ENCODE results near the gene FOXB1. TPM values are rescaled to one million over a fixed set of nuclear protein-coding genes. Genes with fewer than 3 reads are reported as not detected.
A peak's percentile ranks its signal among the peaks of the same experiment; 100 is the strongest.

Gene FOXB1
- polyA plus RNA-seq, 1 donor (not counting 4 experiments of a cell fraction or from before 2014, with no cell fraction given) = not detected

- Histone ChIP-seq H3K79me2 (ENCODE audit: control insufficient read depth, insufficient read depth, low read length) (no peaks in the 10 kb centered on the region), H3K4me1 (ENCODE audit: control insufficient read depth, extremely low read depth, insufficient read depth, low read length) (peaks cover 14% of the 10 kb centered on the region), H3K9ac (ENCODE audit: control insufficient read depth, extremely low read depth, insufficient read depth, low read length) (no peak overlapping the region), H3K4me3 (ENCODE audit: control insufficient read depth in 2 of 3, extremely low read depth in 1 of 3, insufficient read depth in 2 of 3, low read depth in 1 of 3, low read length in 3 of 3) (no peak overlapping the region), H3K9me3 (ENCODE audit: control insufficient read depth, low read depth, low read length) (no peaks in the 10 kb centered on the region), H3K27me3 (ENCODE audit: control insufficient read depth, extremely low read depth, insufficient read depth, low read length) (peaks cover 81% of the 10 kb centered on the region), H3K27ac (ENCODE audit: control insufficient read depth, insufficient read depth, low read length) (no peak overlapping the region), H3K4me2 (ENCODE audit: control insufficient read depth, extremely low read depth, insufficient read depth, low read depth, low read length) (no peak overlapping the region), H3K36me3 (ENCODE audit: control insufficient read depth in 2 of 2, extremely low read depth in 1 of 2, insufficient read depth in 2 of 2, low read length in 2 of 2) (no peaks in the 10 kb centered on the region), H3K9me1 (ENCODE audit: control insufficient read depth, extremely low read depth, insufficient read depth, low read length) (no peaks in the 10 kb centered on the region), H2AFZ (ENCODE audit: control insufficient read depth, low read length) (no peak overlapping the region), H4K20me1 (ENCODE audit: control insufficient read depth, extremely low read depth, insufficient read depth, low read length) (no peaks in the 10 kb centered on the region)
- TF ChIP-seq EZH2 (IDR thresholded peaks at IDR 0.05; ENCODE audit: low read length) (peak; percentile 25), CTCF (optimal IDR thresholded peaks at IDR 0.05 in 1 of 3, IDR thresholded peaks at IDR 0.05 in 1 of 3, conservative IDR thresholded peaks at IDR 0.05 in 1 of 3; ENCODE audit: extremely low read depth in 1 of 3, insufficient read depth in 2 of 3, low read length in 3 of 3) (no peak)
- dilution Hi-C loops (cut with MboI; ENCODE audit: extremely low pct_ligation_motif_present, low sequenced_read_pairs) = no loop called here
- no peak for DNase-seq (ENCODE audit: low read depth, low spot score)
- FAIRE-seq = no peak
These were observed 5.2 kb downstream of the FOXB1 start for GRCh38 chr15:60009124-60009960.

- Histone ChIP-seq H4K20me1 (ENCODE audit: control insufficient read depth, extremely low read depth, insufficient read depth, low read length) (no peaks in the 10 kb centered on the region), H3K9me1 (ENCODE audit: control insufficient read depth, extremely low read depth, insufficient read depth, low read length) (no peaks in the 10 kb centered on the region), H3K9me3 (ENCODE audit: control insufficient read depth, low read depth, low read length) (no peaks in the 10 kb centered on the region), H3K4me3 (ENCODE audit: control insufficient read depth in 2 of 3, extremely low read depth in 1 of 3, insufficient read depth in 2 of 3, low read depth in 1 of 3, low read length in 3 of 3) (no peak overlapping the region), H3K4me1 (ENCODE audit: control insufficient read depth, extremely low read depth, insufficient read depth, low read length) (peaks cover 11% of the 10 kb centered on the region), H3K9ac (ENCODE audit: control insufficient read depth, extremely low read depth, insufficient read depth, low read length) (no peak overlapping the region), H3K27ac (ENCODE audit: control insufficient read depth, insufficient read depth, low read length) (no peak overlapping the region), H3K4me2 (ENCODE audit: control insufficient read depth, extremely low read depth, insufficient read depth, low read depth, low read length) (no peak overlapping the region), H2AFZ (ENCODE audit: control insufficient read depth, low read length) (no peak overlapping the region), H3K36me3 (ENCODE audit: control insufficient read depth in 2 of 2, extremely low read depth in 1 of 2, insufficient read depth in 2 of 2, low read length in 2 of 2) (no peaks in the 10 kb centered on the region), H3K79me2 (ENCODE audit: control insufficient read depth, insufficient read depth, low read length) (no peaks in the 10 kb centered on the region), H3K27me3 (ENCODE audit: control insufficient read depth, extremely low read depth, insufficient read depth, low read length) (peaks cover 78% of the 10 kb centered on the region)
- DNase-seq (ENCODE audit: low read depth, low spot score) = no peak
- dilution Hi-C loops (cut with MboI; ENCODE audit: extremely low pct_ligation_motif_present, low sequenced_read_pairs) = no loop called here
- TF ChIP-seq CTCF (optimal IDR thresholded peaks at IDR 0.05 in 1 of 3, IDR thresholded peaks at IDR 0.05 in 1 of 3, conservative IDR thresholded peaks at IDR 0.05 in 1 of 3; ENCODE audit: extremely low read depth in 1 of 3, insufficient read depth in 2 of 3, low read length in 3 of 3) = no peak
- no peak for TF ChIP-seq EZH2 (IDR thresholded peaks at IDR 0.05; ENCODE audit: low read length)
- FAIRE-seq = no peak
These were observed 6.0 kb downstream of the FOXB1 start for GRCh38 chr15:60009980-60010732.

All from keratinocyte (primary cell).